ENCODE measurements around the gene CD14.
"Not testable (repeated sequence)": the region's sequence is repeated elsewhere in the genome, so short reads cannot be mapped to it uniquely, and the experiment has no call there.

The CD14 gene

DNA sequence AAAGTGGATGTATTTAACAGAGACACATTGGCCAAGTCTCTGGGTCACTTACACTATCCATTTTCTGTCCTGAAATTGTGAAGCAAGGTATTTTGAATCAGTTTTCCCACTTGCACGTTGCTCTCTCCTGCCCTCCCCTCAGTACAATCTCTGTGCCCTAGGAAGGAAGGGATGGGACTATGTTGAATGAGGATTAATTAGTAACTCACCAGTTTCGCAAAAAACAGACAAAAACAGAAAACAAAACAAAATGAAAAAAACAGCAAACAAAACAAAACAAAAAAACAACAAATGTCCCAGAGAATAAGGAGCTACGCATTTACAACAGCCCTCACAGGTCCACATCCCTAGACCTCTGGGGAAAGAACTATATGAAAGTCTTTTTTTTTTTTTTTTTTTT lies 1.1 kb upstream of the CD14 start:
- no peak for DNase-seq

DNA sequence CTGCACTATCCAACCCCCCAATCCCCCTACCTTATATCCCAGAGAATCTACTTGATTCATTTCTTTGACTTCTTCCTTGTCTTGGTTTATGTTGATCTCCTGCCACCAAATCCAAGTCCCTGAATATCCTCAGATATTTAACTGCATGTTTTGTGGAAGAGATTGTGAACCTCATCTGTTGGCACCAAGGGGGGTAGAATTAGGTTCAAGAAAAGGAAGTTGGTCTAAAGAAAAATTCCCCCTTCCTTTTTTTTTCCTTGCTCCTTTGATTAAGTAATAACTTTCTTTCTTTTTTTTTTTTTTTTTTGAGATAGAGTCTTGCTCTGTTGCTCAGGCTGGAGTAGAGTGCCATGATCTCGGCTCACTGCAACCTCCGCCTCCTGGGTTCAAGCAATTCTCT lies 526 bp upstream of the CD14 start:
- DNase-seq: no peak

DNA sequence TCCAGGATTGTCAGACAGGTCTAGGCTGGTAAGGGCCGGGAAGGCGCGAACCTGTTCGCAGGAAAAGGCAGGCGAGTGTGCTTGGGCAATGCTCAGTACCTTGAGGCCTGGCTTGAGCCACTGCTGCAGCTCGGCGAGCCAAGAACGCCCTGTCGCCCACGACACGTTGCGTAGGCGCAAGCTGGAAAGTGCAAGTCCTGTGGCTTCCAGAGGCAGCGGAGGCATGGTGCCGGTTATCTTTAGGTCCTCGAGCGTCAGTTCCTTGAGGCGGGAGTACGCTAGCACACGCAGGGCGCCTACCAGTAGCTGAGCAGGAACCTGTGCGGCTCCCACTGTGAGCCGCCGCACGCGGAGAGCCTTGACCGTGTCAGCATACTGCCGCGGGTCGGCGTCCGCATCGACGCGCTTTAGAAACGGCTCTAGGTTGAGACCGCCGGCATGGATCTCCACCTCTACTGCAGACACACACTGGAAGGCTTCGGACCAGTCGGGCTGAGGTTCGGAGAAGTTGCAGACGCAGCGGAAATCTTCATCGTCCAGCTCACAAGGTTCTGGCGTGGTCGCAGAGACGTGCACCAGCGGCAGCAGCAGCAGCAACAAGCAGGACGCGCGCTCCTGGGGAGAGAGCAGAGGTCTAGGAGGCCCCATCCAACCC lies 482 bp downstream of the CD14 start:
- DNase-seq: peak; percentile 53

DNA sequence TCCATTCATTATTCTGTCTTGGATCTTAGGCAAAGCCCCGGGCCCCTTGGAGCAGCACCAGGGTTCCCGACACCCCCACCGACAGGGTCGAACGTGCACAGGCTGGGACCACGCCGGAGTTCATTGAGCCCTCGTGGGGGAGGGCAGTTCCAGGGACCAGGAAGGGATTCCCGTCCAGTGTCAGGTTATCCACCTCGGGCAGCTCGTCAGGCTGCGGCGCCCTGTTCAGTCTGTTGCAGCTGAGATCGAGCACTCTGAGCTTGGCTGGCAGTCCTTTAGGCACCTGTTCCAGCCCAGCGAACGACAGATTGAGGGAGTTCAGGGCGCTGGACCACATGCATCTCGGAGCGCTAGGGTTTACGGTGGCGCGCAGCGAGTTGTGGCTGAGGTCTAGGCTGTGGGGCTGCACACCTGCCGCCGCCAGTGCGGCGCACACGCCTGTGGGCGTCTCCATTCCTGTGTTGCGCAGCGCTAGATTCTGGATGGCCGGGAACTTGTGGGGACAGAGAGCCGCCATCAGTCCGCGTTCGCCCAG lies 1.1 kb downstream of the CD14 start:
- peak; percentile 37 for DNase-seq

DNA sequence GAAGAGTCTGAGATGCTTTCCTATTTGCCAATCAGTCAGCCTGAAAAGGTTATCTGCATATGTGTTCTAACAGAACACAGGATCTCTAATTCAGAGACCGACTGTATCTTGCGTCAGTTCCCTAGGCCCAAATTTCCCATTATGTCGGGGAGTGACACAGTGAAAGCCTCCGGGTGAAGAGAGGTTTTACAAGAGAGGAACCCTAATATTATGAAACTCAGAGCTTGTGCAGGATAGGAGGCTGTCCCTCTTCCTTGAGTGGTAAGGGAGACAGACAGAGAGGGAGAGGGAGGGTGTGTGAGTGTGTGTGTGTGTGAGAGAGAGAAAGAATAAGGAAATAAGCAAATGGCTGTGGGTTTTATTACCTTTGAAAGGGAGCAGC lies 1.9 kb downstream of the CD14 start:
- no peak for DNase-seq

DNA sequence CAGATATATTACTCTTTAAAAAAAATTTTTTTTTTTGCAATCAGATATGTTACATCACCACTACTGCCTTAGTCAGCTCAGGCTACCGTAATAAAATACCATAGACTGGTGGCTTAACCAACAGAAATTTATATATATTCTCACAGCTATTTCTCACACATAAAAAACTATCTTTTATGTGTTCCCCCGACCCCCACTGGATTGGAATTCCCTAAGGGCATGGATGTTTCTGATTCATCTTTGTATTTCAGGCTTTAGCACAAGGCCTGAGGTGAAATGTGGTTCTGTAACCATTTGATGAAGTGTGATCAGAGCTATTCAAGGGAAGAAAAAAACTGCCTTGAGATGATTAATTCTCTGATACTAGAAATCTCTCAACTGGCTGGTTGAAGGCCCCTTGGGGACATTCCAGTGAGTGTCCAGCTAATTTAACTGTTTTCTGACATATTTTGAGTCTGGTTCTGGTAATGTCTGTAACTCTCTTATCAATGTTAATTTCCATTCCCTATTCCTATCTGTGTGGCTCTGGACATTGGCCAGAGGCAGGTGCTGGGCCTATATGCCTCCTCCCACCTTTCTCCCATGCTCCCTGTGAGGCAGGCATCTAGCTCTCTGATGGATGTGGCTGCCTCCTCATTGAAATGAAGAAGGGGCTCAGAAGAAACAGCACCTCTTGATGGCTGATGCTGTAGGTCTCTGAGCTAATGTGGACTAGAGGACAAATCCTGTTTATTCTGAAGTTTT lies 2.5 kb downstream of the CD14 start:
- DNase-seq: no peak

DNA sequence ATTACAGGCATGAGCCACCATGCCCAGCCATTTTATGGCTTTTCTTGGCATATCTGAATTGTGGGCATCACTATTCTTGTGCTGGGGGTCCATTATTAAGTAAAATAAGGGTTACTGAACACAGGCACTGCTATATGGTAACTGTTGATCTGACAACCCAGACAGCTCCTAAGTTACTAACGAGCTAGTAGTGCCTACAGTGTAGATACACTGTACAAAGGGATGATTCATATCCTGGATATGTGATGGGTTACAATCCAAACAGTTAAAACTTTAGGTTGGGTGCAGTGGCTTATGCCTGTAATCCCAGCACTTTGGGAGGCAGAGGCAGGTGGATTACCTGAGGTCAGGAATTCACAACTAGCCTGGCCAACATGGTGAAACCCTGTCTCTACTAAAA lies 4.3 kb downstream of the CD14 start:
- DNase-seq: no peak

DNA sequence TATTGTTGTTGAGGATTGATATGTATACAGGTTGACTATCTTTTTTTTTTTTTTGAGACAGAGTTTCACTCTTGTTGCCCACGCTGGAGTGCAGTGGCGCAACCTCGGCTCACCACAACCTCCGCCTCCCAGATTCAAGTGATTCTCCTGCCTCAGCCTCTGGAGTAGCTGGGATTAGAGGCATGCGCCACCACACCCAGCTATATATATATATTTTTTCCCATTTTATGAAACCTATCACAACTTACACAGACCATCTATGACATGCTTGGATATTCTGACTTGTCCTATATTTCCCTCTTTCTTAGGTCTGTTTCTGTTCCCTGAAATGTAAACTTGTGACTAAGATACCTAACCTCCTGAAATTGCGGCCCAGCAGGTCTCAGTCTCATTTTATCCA lies 5.0 kb downstream of the CD14 start:
- DNase-seq: no peak

DNA sequence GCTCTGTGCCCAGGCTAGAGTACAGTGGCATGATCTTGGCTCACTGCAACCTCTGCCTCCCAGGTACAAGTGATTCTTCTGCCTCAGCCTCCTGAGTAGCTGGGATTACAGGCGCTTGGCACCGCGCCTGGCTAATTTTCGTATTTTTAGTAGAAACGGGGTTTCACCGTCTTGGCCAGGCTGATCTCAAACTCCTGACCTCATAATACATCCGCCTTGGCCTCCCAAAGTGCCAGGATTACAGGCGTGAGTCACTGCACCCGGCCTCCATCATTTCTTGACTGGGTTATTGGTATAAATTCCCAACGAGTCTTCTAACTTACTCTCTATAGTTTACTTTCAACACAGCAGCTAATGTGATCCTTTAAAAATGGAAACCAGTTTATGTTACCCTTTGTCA lies 8.1 kb downstream of the CD14 start:
- DNase-seq: not testable (repeated sequence)

DNA sequence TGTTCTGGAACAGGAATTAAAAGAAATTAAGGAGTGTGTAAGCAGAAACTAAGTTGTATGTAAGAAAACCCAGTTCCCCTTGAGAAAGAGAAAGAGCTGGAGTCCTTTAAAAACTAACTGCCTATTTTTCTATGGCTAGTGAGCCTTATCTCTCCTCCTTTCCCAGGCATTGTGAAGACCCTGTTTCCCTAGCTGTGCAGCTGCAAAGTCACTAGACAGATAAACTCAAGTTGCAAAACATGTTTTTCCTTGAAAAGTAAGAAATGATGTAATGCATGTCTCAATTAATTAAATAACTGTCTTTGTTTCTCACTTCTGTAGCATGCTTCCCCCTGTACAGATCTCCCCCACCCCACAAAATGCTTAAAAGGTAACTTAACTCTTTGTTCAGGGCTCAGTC lies 9.9 kb downstream of the CD14 start:
- not testable (repeated sequence) for DNase-seq

DNA sequence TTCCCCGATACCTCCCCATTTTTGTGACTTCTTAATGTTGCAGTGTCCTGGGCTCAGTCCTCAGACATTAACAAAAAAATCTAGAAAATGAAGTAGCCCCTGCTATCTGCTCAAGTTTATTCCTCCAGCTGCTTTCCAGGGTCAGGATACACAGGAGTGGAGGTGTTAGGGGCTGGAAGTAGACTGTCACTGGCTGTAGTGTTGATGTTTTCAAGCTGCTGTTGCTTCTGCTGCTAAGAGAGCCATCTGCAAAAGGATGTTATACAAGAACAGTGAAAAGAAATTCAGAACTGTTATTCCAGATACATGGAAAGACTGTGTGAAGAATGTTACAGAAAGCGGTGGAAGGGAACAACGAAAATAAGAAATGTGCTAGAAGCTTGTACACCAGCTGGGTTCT lies 10.7 kb downstream of the CD14 start:
- no peak for DNase-seq

DNA sequence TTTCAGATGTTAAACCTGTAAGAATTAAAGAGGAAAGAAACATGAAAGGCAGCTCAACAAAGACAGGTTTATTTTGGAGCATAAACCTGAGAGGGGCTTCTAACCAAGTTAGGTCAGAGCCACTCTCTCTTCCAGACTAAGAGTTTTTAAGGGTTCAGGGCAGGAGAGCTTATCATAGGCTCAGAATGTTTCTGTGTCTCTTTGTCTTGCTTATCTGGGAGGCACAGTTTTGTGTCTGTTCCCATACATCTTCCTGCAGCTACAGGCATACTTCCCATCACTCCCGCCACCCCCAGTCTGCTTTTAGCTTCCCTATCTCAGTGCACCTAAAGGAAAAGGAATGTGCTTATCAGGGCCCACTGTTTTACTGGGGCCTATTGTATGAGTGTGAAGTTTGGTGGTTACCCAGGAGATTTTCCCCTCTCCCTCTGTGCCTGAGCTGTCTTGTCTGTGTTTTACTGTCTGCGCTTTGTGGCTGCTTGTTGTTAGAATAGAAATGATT lies 21.9 kb downstream of the CD14 start:
- DNase-seq: no peak

DNA sequence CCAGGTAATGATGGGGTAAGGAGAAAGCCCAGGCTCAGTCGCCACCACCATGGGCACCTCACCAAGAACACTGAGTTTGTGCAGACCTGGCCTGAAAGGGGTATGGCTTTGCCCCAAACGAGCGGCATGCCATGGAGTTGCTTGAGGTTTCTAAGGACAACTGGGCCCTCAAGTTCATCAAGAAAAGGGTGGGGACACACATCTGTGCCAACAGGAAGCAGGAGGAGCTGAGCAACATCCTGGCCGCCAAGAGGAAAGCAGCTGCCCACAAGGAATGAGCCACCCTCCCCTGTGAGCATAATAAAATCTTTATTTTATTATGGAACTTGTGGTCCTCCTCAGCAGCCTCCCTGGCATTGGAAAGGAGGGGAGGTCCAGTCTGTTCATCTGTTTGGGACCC lies 23.8 kb downstream of the CD14 start:
- DNase-seq: no peak

DNA sequence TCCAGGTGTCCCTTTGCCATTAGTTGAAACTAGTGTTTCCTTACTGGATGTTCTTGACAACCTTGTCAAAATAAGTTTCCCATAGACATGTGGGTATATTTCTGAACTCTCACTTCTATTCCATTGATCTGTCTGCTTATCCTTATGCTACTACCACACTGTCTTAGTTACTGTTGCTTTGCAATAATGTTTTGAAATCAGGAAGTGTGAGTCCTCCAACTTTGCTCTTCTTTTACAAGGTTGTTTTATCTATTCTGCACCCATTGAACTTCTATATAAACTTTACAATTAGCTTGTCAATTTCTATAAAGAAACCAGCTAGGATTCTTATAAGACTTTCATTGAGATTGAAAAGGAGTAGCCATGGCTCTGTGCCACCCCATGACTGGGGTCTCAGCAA lies 24.3 kb downstream of the CD14 start:
- DNase-seq: no peak

DNA sequence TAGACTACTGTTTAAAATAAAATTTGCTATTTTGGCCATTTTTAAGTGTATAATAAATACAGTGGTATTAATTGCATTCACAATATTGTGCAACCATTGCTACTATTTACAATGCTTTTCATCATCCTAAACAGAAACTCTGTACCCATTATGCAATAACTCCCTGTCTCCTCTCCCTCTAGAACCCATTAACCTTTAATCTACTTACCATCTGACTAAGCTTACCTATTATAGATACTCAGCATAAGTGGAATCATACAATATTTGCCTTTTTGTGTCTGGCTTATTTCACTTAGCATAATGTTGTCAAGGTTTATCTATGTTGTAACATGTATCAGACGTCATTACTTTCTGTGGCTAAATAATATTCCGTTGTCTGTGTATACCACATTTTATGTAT lies 25.9 kb downstream of the CD14 start:
- DNase-seq: no peak

DNA sequence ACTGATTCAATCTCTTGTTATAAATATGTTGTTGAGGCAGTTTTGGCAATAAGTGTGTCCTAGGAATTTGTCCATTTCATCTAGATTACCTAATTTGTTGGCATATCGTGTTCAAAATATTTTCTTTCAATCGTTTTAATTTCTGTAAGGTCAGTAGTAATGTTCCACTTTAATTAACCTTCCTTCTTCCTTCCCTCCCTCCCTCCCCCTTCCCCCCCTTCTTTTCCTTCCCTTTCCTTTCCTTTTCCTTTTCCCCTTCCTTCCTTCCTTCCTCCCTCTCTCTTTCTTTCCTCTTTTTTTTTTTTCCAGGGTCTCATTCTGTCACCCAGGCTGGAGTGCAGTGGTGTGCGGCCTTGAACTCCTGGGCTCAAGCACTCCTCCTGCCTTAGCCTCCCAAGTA lies 27.1 kb downstream of the CD14 start:
- DNase-seq: no peak

DNA sequence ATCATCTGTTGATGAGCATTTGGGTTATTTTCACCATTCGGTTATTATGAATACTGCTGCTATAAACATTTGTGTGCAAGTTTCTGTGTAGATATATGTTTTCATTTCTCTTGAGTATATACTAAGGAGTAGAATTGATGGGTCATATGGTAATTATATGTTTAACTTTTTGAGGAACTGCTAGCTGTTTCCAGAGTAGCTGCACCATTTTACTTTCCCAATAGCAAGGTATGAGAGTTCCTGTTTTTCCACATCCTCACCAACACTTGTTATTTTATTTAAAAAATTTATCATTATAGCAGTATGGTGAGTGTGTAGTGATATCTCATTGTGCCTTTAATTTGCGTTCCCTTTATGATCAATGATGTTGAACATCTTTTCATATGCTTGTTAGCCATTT lies 29.2 kb downstream of the CD14 start:
- no peak for DNase-seq

DNA sequence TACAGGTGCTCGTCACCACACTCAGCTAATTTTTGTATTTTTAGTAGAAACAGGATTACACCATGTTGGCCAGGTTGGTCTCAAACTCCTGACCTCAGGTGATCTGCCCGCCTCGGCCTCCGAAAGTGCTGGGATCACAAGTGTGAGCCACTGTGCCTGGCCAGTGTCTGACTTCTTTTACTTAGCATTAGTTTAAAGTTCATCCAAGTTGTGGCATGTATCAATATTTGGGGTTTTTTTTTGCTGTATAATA lies 29.6 kb downstream of the CD14 start:
- not testable (repeated sequence) for DNase-seq

DNA sequence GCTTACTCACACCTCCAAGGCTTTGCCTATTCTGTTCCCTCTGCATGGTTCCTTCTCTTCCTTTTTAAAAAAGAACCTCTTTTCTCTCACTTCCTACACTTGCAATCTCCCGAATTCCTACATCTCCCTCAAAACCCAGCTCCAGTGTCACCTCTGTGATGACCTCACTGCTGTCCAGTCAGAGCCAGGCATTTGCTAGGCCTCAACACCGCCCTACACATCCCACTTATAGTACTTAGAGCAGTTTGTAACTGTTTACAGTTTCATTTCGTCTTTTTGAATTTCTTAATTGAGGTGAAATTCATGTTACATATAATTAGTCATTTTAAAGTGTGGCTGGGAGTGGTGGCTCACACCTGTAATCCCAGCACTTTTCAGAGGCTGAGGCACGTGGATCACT lies 30.8 kb downstream of the CD14 start:
- no peak for DNase-seq

DNA sequence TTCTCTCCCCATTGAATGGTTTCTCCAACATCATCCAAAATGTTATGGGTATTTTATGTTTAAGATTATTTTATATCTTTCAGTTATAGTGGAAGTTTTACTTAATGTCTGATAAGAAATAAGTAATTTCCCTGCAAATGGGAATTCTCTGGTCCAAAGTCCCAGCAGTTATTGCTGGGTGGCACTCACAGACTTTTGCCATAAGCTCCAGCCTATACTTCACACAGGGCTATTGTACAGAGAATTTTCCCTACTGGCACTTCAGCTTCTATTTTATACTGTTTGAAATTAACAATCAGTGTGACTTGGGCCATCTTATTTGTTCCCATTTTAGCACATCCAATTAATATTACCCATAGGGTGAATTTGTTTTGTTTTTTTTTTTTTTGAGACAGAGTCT lies 32.9 kb downstream of the CD14 start:
- no peak for DNase-seq

DNA sequence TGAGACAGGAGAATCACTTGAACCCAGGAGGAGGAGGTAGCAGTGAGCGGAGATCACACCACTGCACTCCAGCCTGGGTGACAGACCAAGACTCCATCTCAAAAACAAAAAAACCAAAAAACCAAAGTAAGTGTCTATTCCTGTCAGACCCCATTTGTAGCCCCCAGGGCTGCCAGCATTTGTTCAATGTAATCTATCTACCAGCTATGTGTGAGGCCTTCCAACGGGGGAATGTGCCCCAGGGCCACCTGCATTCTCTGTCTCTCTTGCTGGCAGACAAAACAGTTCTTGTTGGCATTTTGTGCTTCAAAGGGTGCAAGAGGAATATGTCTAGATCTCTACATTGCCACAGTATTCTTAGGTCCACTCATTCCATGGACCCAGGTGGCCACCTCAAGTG lies 34.1 kb downstream of the CD14 start:
- DNase-seq: no peak

DNA sequence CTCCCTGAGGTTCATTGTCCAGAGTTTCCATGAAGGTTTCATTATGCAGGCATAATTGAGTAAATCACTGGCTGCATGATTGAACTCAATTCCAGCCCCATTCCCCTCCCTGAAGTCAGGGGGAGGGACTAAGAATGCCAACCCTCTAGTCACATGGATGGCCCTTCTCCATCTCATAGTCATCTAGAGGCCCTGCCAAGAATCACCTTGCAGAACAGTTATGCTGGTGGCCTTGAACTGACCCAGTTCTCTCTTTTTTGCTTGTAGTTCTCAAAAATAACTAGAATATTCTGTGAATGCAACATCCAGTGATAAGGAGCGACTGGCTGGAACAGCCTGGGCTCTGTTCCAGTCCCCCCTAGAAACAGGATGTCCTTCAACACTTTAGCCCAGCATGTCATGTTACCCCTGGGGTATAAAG lies 36.6 kb downstream of the CD14 start:
- no peak for DNase-seq

DNA sequence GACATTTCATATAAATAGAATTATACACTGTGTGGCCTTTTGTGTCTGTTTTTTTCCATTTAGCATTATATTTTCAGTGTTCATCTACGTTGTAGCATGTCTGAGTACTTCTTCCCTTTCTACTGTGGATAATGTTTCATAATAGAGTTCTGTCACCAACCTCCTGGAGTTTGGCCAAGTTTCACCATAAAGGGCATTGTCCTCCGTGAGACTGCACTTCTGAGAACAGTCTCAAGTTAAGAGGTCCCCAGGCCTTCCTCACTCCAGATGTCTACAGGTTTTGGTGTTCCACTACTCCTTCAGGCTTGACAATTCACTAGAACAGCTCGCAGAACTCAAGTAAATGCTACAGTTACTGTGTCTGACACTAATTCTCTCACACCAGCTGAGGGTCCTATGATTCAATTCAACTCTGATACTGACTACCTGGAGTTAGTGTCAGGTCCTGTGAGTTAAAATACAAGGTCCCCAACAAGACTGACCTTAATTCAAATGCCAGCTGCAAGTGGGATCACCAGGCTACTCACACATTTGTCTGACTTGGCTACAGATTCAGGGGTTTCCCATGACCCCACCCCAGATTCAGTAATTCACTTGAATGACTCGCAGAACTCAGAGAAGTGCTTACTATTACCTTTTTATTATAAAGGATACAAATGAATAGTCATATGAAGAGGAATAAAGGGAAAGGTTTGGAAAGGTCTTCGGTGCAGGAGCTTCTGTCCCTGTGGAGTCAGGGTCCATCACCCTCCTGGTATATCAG lies 37.3 kb downstream of the CD14 start:
- no peak for DNase-seq

DNA sequence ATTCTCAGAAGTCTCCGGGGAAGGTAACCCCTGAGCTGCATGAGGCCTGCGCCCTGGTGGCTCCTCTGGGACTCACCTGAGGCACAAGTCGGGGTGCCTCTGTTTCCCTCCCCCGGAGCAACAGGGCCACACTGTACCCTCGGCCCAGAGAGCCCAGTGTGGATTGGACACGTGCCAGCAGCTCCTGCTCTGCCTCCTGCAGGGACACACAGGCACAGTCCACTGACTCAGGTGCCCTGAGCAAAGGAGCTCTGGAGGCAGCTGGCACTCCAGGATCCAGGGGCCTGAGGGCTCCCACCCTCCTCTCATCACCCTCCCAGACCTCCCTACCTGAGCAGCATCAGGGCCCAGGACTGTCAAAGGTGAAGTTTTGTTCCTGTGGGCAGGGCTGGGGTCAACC lies 38.8 kb downstream of the CD14 start:
- DNase-seq: no peak

Measured in stimulated activated CD4-positive, alpha-beta T cell treated with anti-CD3 and anti-CD28 coated beads, Interleukin-4, amount 100 ng/mL, for 1 hour (primary cell).